Measurements from ENCODE around the gene GPS1.

Gene GPS1

GRCh38 chr17:82085931-82086764 is 34.5 kb downstream of the GPS1 start:
- no peaks in the 10 kb centered on the region for H3K9me3 ChIP-seq (ENCODE audit: control insufficient read depth in 1 of 2, low read length in 2 of 2)
- peaks cover 8 to 100% of the 10 kb centered on the region in 2 donors for H3K36me3 ChIP-seq (ENCODE audit: control insufficient read depth in 1 of 2, insufficient read depth in 2 of 2, low read length in 2 of 2)
- no peaks in the 10 kb centered on the region for H3K4me1 ChIP-seq (ENCODE audit: control insufficient read depth in 1 of 2, insufficient read depth in 2 of 2, low read length in 2 of 2)
- H3K27ac ChIP-seq (ENCODE audit: low read length) = no peak overlapping the region
- H3K27me3 ChIP-seq (ENCODE audit: low read depth, low read length) = no peaks in the 10 kb centered on the region
- H3K4me3 ChIP-seq (ENCODE audit: low read depth in 1 of 2, low read length in 2 of 2) = no peak overlapping the region

- Histone ChIP-seq H3K4me3 (ENCODE audit: low read depth in 1 of 2, low read length in 2 of 2) (no peak overlapping the region), H3K27ac (ENCODE audit: low read length) (no peak overlapping the region), H3K4me1 (ENCODE audit: control insufficient read depth in 1 of 2, insufficient read depth in 2 of 2, low read length in 2 of 2) (no peaks in the 10 kb centered on the region), H3K9me3 (ENCODE audit: control insufficient read depth in 1 of 2, low read length in 2 of 2) (no peaks in the 10 kb centered on the region), H3K27me3 (ENCODE audit: low read depth, low read length) (no peaks in the 10 kb centered on the region), H3K36me3 (ENCODE audit: control insufficient read depth in 1 of 2, insufficient read depth in 2 of 2, low read length in 2 of 2) (peaks cover 8 to 100% of the 10 kb centered on the region in 2 donors)
Measured at GRCh38 chr17:82086941-82087906, 35.5 kb downstream of the GPS1 start.

GRCh38 chr17:82087961-82088837 is 36.5 kb downstream of the GPS1 start:
- no peaks in the 10 kb centered on the region for H3K27me3 ChIP-seq (ENCODE audit: low read depth, low read length)
- no peak overlapping the region for H3K27ac ChIP-seq (ENCODE audit: low read length)
- peaks cover 13 to 100% of the 10 kb centered on the region in 2 donors for H3K36me3 ChIP-seq (ENCODE audit: control insufficient read depth in 1 of 2, insufficient read depth in 2 of 2, low read length in 2 of 2)
- H3K4me1 ChIP-seq (ENCODE audit: control insufficient read depth in 1 of 2, insufficient read depth in 2 of 2, low read length in 2 of 2) = no peaks in the 10 kb centered on the region
- no peaks in the 10 kb centered on the region for H3K9me3 ChIP-seq (ENCODE audit: control insufficient read depth in 1 of 2, low read length in 2 of 2)
- no peak overlapping the region for H3K4me3 ChIP-seq (ENCODE audit: low read depth in 1 of 2, low read length in 2 of 2)

- no peaks in the 10 kb centered on the region for H3K27me3 ChIP-seq (ENCODE audit: low read depth, low read length)
- H3K4me1 ChIP-seq (ENCODE audit: control insufficient read depth in 1 of 2, insufficient read depth in 2 of 2, low read length in 2 of 2) = no peaks in the 10 kb centered on the region
- peaks cover 15 to 98% of the 10 kb centered on the region in 2 donors for H3K36me3 ChIP-seq (ENCODE audit: control insufficient read depth in 1 of 2, insufficient read depth in 2 of 2, low read length in 2 of 2)
- no peaks in the 10 kb centered on the region for H3K9me3 ChIP-seq (ENCODE audit: control insufficient read depth in 1 of 2, low read length in 2 of 2)
- no peak overlapping the region for H3K27ac ChIP-seq (ENCODE audit: low read length)
- H3K4me3 ChIP-seq (ENCODE audit: low read depth in 1 of 2, low read length in 2 of 2) = no peak overlapping the region
Measured at GRCh38 chr17:82088838-82089722, 37.4 kb downstream of the GPS1 start.

GRCh38 chr17:82089723-82090548 is 38.2 kb downstream of the GPS1 start:
- Histone ChIP-seq H3K4me3 (ENCODE audit: low read depth in 1 of 2, low read length in 2 of 2) (no peak overlapping the region), H3K9me3 (ENCODE audit: control insufficient read depth in 1 of 2, low read length in 2 of 2) (no peaks in the 10 kb centered on the region), H3K27ac (ENCODE audit: low read length) (no peak overlapping the region), H3K27me3 (ENCODE audit: low read depth, low read length) (no peaks in the 10 kb centered on the region), H3K4me1 (ENCODE audit: control insufficient read depth in 1 of 2, insufficient read depth in 2 of 2, low read length in 2 of 2) (no peaks in the 10 kb centered on the region), H3K36me3 (ENCODE audit: control insufficient read depth in 1 of 2, insufficient read depth in 2 of 2, low read length in 2 of 2) (peaks cover 15 to 95% of the 10 kb centered on the region in 2 donors)

- Histone ChIP-seq H3K4me1 (ENCODE audit: control insufficient read depth in 1 of 2, insufficient read depth in 2 of 2, low read length in 2 of 2) (peaks cover 0 to 2% of the 10 kb centered on the region in 2 donors), H3K4me3 (ENCODE audit: low read depth in 1 of 2, low read length in 2 of 2) (no peak overlapping the region), H3K27ac (ENCODE audit: low read length) (no peak overlapping the region), H3K9me3 (ENCODE audit: control insufficient read depth in 1 of 2, low read length in 2 of 2) (no peaks in the 10 kb centered on the region), H3K36me3 (ENCODE audit: control insufficient read depth in 1 of 2, insufficient read depth in 2 of 2, low read length in 2 of 2) (peaks cover 15 to 95% of the 10 kb centered on the region in 2 donors), H3K27me3 (ENCODE audit: low read depth, low read length) (no peaks in the 10 kb centered on the region)
Measured at GRCh38 chr17:82090549-82091263, 39.0 kb downstream of the GPS1 start.

GRCh38 chr17:82091264-82092066 is 39.8 kb downstream of the GPS1 start:
- peaks cover 0 to 9% of the 10 kb centered on the region in 2 donors for H3K4me1 ChIP-seq (ENCODE audit: control insufficient read depth in 1 of 2, insufficient read depth in 2 of 2, low read length in 2 of 2)
- no peak overlapping the region for H3K27ac ChIP-seq (ENCODE audit: low read length)
- no peaks in the 10 kb centered on the region for H3K9me3 ChIP-seq (ENCODE audit: control insufficient read depth in 1 of 2, low read length in 2 of 2)
- H3K4me3 ChIP-seq (ENCODE audit: low read depth in 1 of 2, low read length in 2 of 2) = no peak overlapping the region
- no peaks in the 10 kb centered on the region for H3K27me3 ChIP-seq (ENCODE audit: low read depth, low read length)
- H3K36me3 ChIP-seq (ENCODE audit: control insufficient read depth in 1 of 2, insufficient read depth in 2 of 2, low read length in 2 of 2) = peaks cover 14 to 91% of the 10 kb centered on the region in 2 donors

GRCh38 chr17:82092094-82092586 is 40.4 kb downstream of the GPS1 start:
- H3K9me3 ChIP-seq (ENCODE audit: control insufficient read depth in 1 of 2, low read length in 2 of 2) = no peaks in the 10 kb centered on the region

More at GRCh38 chr17:82092094-82092586, 40.4 kb downstream of the GPS1 start:
- H3K27ac ChIP-seq (ENCODE audit: low read length) = no peak overlapping the region
- H3K36me3 ChIP-seq (ENCODE audit: control insufficient read depth in 1 of 2, insufficient read depth in 2 of 2, low read length in 2 of 2) = peaks cover 12 to 85% of the 10 kb centered on the region in 2 donors
- H3K4me1 ChIP-seq (ENCODE audit: control insufficient read depth in 1 of 2, insufficient read depth in 2 of 2, low read length in 2 of 2) = peaks cover 5 to 16% of the 10 kb centered on the region in 2 donors
- no peak overlapping the region for H3K4me3 ChIP-seq (ENCODE audit: low read depth in 1 of 2, low read length in 2 of 2)
- no peaks in the 10 kb centered on the region for H3K27me3 ChIP-seq (ENCODE audit: low read depth, low read length)
